Subcutaneous abdominal adipose tissue (tissue), 5 donors: Measurements from ENCODE around the gene C11orf58.

Experiments used
- H3K27ac ChIP-seq: one replicate; pipeline ENCODE4 v1.7.0; 2013; ENCODE audit warnings: low read depth, mild to moderate bottlenecking, inconsistent platforms, low read length, moderate library complexity
- H3K27me3 ChIP-seq, 5 donors: one replicate each; pipeline ENCODE4 v1.7.0; 2013; ENCODE audit warnings: low read length in 5 of 5, inconsistent platforms in 1 of 5; ENCODE audit not compliant: control insufficient read depth in 5 of 5, insufficient read depth in 4 of 5
- H3K36me3 ChIP-seq, 5 donors: one replicate each; pipeline ENCODE4 v1.7.0; 2013; ENCODE audit warnings: low read length in 5 of 5; ENCODE audit not compliant: control insufficient read depth in 5 of 5, insufficient read depth in 5 of 5
- H3K4me1 ChIP-seq, 5 donors: one replicate each; pipeline ENCODE4 v1.7.0; 2013; ENCODE audit warnings: low read length in 5 of 5, mild to moderate bottlenecking in 3 of 5, moderate library complexity in 1 of 5; ENCODE audit not compliant: control insufficient read depth in 5 of 5, insufficient read depth in 5 of 5
- H3K4me3 ChIP-seq, 5 donors: one replicate each; pipeline ENCODE4 v1.7.0; 2013; ENCODE audit warnings: low read length in 5 of 5, low read depth in 1 of 5
- H3K9ac ChIP-seq, 5 donors: one replicate each; pipeline ENCODE4 v1.7.0; 2013; ENCODE audit warnings: low read length in 5 of 5, mild to moderate bottlenecking in 4 of 5, moderate library complexity in 3 of 5
- H3K9me3 ChIP-seq, 5 donors: one replicate each; pipeline ENCODE4 v1.7.0; 2013; ENCODE audit warnings: low read length in 5 of 5; ENCODE audit not compliant: control insufficient read depth in 5 of 5
- donor health status: healthy.
- donor health status: healthy.
- donor health status: healthy.
- donor health status: healthy.
- donor health status: healthy.

C11orf58 gene

DNA sequence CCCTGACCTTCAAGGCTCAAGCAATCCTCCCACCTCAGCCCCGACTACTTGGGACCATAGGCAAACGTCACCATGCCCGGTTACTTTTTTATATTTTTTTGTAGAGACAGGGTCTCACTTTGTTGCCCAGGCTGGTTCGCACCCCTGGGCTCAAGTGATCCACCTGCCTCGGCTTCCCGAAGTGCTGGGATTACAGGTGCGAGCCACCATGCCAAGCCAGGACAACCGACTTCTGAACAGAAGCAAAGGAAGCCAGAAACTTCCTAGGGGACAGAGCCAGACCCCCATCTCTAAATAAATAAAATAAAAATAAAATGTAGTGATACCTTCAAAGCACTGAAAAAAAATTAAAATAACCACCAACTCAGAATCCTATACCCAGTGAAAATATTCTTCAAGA lies 26.4 kb downstream of the C11orf58 start:
- H3K9ac ChIP-seq: no peak overlapping the region
- H3K36me3 ChIP-seq: no peaks in the 10 kb centered on the region
- no peaks in the 10 kb centered on the region for H3K4me1 ChIP-seq
- no peaks in the 10 kb centered on the region for H3K27me3 ChIP-seq
- no peak overlapping the region for H3K27ac ChIP-seq
- no peak overlapping the region for H3K4me3 ChIP-seq
- no peaks in the 10 kb centered on the region for H3K9me3 ChIP-seq

- Histone ChIP-seq H3K27ac (no peak overlapping the region), H3K9me3 (no peaks in the 10 kb centered on the region), H3K27me3 (no peaks in the 10 kb centered on the region), H3K36me3 (no peaks in the 10 kb centered on the region), H3K4me3 (no peak overlapping the region), H3K4me1 (no peaks in the 10 kb centered on the region), H3K9ac (no peak overlapping the region)
Measured at GRCh38 chr11:16767137-16767536, 28.7 kb downstream of the C11orf58 start.

- no peak overlapping the region for H3K9ac ChIP-seq
- no peaks in the 10 kb centered on the region for H3K27me3 ChIP-seq
- H3K4me1 ChIP-seq: no peaks in the 10 kb centered on the region
- H3K9me3 ChIP-seq: no peaks in the 10 kb centered on the region
- H3K4me3 ChIP-seq: no peak overlapping the region
- H3K27ac ChIP-seq: no peak overlapping the region
- no peaks in the 10 kb centered on the region for H3K36me3 ChIP-seq
Measured at GRCh38 chr11:16767957-16768356, 29.5 kb downstream of the C11orf58 start.

DNA sequence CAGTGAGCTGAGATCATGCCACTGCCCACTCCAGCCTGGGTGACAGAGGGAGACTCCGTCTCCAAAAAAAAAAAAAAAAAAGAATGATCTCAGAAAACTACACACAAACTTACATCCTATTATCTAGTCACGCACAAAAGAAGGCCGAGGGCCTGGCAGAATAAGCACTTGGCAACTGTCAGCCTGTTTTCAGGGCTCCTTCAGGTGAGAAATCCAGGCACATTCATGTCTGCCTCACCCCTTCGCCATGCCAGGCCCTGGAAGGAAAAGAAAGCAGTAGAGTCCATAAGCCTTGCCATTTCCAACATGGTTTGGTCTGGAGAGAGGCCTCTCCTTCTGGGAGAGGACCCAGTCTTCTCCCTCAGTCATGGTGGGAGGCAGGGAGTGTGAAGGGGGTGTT lies 30.9 kb downstream of the C11orf58 start:
- Histone ChIP-seq H3K9me3 (no peaks in the 10 kb centered on the region), H3K27ac (no peak overlapping the region), H3K4me3 (no peak overlapping the region), H3K4me1 (no peaks in the 10 kb centered on the region), H3K9ac (no peak overlapping the region), H3K27me3 (no peaks in the 10 kb centered on the region), H3K36me3 (no peaks in the 10 kb centered on the region)

DNA sequence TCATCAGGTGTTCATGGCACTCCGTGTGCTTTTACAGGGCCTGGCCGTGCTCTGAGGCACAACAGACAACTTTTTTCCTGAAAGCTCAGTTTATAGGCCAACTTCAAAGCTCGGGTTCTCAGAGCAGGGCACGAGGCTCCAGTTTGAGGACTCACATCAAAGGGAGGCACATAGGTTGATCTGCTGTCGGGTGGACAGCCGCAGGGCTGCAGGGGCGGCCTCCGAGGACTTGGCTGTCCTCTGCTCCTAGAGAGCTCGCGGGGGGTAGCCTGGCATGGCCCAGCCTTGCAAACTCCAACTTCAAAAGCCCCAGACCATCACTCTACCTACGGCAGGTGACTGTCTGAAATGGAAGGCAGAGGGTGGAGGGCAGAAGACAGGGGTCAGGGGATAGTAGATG lies 31.6 kb downstream of the C11orf58 start:
- no peaks in the 10 kb centered on the region for H3K27me3 ChIP-seq
- H3K27ac ChIP-seq: no peak overlapping the region
- no peak overlapping the region for H3K4me3 ChIP-seq
- no peaks in the 10 kb centered on the region for H3K9me3 ChIP-seq
- no peak overlapping the region for H3K9ac ChIP-seq
- H3K4me1 ChIP-seq: no peaks in the 10 kb centered on the region
- no peaks in the 10 kb centered on the region for H3K36me3 ChIP-seq

GRCh38 chr11:16771350-16772140 lies 33.1 kb downstream of the C11orf58 start:
- Histone ChIP-seq H3K4me1 (peaks cover 0 to under 1% (median 0%) of the 10 kb centered on the region in 5 donors), H3K27ac (no peak overlapping the region), H3K9ac (no peak overlapping the region), H3K4me3 (no peak overlapping the region), H3K36me3 (no peaks in the 10 kb centered on the region), H3K9me3 (no peaks in the 10 kb centered on the region), H3K27me3 (no peaks in the 10 kb centered on the region)

GRCh38 chr11:16772141-16772512 lies 33.7 kb downstream of the C11orf58 start:
- Histone ChIP-seq H3K27ac (no peak overlapping the region), H3K4me3 (no peak overlapping the region), H3K4me1 (peaks cover 0 to 6% (median 0%) of the 10 kb centered on the region in 5 donors), H3K9me3 (no peaks in the 10 kb centered on the region), H3K27me3 (no peaks in the 10 kb centered on the region), H3K36me3 (no peaks in the 10 kb centered on the region), H3K9ac (no peak overlapping the region)

- H3K36me3 ChIP-seq: peaks cover 0 to 6% (median 0%) of the 10 kb centered on the region in 5 donors
- no peak overlapping the region for H3K4me3 ChIP-seq
- H3K27me3 ChIP-seq: no peaks in the 10 kb centered on the region
- no peaks in the 10 kb centered on the region for H3K9me3 ChIP-seq
- no peak overlapping the region for H3K9ac ChIP-seq
- H3K27ac ChIP-seq: no peak overlapping the region
- H3K4me1 ChIP-seq: peaks cover 0 to 6% (median 0%) of the 10 kb centered on the region in 5 donors
Measured at GRCh38 chr11:16773981-16774935, 35.8 kb downstream of the C11orf58 start.

DNA sequence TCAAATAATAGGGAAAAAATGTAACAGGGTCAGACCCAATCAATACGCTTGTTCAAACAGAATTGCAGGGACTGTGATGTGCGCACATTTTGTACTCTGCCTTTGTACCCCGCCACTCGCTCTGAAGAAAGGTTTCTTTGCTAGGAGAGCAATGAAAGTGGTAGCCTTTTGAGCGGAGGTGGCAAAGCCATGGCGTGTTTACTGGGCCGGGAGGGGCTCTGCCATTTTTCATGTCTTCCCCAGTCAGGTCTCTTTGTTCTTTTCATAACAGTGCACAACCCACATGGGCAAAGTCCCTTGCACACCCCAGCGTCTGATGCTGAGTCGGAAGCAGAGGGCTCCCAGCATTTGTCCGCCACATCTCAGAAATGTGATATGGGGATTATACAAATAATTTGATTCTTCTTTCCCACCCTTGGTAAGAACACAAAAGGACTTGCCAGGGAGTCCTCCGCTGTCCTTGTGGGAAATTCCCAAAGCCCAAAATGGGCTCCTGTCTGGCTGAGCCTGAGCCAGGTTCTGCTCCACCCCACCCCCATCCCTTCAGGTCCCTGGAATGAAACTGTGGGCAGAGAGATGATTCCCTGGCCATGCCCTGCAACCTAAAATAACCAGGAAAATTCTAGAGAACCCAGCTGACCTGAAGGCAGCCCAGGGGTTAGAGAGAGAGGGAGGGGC lies 36.6 kb downstream of the C11orf58 start:
- Histone ChIP-seq H3K27me3 (no peaks in the 10 kb centered on the region), H3K4me1 (peaks cover 0 to 6% (median 0%) of the 10 kb centered on the region in 5 donors), H3K27ac (no peak overlapping the region), H3K4me3 (no peak overlapping the region), H3K9me3 (no peaks in the 10 kb centered on the region), H3K9ac (no peak overlapping the region), H3K36me3 (peaks cover 0 to 6% (median 0%) of the 10 kb centered on the region in 5 donors)
